AG09309 (cell line): Measurements from ENCODE around the gene CCNQ.

Source experiments
- DNase-seq: peaks from one replicate; pipeline ENCODE4 v3.0.0-alpha.2; 2010; ENCODE audit warnings: low read depth
- H3K4me3 ChIP-seq: 2 replicates; pipeline ENCODE4 v1.5.1; 2011; ENCODE audit warnings: mild to moderate bottlenecking, low read depth, low read length, moderate library complexity; ENCODE audit not compliant: control insufficient read depth
- TF ChIP-seq, protein P1 (sequence below): IDR thresholded peaks from 2 replicates; pipeline ENCODE4 v1.5.1; 2011; ENCODE audit warnings: mild to moderate bottlenecking, low read depth, low read length, inconsistent platforms; ENCODE audit not compliant: insufficient read depth, control insufficient read depth; ENCODE audit errors: missing control alignments

Gene CCNQ

GRCh38 chrX:153544727-153545126 lies 54.2 kb downstream of the CCNQ start:
- no peak overlapping the region for H3K4me3 ChIP-seq
- no peak for DNase-seq
- TF ChIP-seq, protein P1, sequence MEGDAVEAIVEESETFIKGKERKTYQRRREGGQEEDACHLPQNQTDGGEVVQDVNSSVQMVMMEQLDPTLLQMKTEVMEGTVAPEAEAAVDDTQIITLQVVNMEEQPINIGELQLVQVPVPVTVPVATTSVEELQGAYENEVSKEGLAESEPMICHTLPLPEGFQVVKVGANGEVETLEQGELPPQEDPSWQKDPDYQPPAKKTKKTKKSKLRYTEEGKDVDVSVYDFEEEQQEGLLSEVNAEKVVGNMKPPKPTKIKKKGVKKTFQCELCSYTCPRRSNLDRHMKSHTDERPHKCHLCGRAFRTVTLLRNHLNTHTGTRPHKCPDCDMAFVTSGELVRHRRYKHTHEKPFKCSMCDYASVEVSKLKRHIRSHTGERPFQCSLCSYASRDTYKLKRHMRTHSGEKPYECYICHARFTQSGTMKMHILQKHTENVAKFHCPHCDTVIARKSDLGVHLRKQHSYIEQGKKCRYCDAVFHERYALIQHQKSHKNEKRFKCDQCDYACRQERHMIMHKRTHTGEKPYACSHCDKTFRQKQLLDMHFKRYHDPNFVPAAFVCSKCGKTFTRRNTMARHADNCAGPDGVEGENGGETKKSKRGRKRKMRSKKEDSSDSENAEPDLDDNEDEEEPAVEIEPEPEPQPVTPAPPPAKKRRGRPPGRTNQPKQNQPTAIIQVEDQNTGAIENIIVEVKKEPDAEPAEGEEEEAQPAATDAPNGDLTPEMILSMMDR, result no peak

DNA sequence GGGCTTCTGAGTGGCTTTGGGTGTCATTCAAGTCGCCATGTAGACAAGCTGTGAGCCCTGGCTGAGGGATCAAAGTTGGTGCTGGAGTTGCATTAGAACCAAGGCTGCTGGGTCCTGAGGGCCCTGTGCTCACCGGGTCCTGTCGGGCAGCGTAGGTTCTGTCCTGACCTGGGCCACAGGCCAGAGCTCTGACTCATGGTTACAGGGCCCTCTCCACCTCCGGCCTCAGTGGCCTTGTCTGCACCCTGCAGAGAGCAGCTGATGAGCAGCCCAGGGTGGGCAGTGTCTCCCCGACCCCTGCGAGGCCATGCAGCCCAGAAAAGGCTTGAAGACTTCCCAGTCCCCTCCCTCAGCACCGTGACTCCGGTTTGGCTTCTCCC lies 59.0 kb downstream of the CCNQ start:
- DNase-seq, result no peak
- no peak overlapping the region for H3K4me3 ChIP-seq
- TF ChIP-seq, protein P1, result no peak

DNA sequence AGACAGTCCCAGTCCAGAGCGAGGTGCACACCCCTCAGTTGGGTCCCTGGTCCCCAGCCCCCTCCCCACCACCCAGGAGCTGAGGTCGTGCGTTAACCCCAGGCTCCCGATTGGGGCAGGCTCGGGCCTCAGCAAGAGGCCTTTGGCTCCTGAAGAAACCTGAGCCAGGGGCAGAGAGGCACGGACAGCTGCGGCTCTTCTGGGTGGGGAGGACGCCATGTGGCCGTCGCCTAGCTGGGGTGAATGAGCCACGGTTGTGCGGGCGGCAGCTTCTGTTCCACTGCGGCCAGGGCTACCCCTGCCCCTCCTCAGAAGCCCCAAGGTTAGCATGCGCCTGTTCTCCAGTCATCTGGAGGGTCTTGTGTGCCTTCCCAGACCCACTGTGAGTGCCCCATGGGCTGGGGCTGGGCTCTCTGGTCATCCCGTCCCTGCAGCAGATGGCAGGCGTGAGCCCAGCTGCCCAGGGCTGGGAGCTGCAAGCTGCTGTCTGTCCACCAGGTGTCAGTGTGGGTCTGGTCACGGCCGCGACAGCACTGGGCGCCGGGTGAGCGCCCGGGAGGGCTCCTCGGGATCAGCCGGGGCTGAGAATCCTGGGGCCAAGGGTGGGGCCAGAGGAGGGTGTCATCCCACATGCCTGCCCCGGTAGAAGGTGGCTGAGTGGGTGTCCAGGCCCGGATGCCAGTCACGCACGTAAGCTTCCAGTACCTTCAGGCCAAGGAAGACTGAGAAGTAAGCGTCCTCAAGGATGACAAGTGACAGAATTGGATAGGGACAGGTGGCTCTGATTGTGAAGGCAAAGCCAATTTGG lies 59.6 kb downstream of the CCNQ start:
- H3K4me3 ChIP-seq, result no peak overlapping the region
- TF ChIP-seq, protein P1, result peak; percentile 96
- DNase-seq, result no peak

DNA sequence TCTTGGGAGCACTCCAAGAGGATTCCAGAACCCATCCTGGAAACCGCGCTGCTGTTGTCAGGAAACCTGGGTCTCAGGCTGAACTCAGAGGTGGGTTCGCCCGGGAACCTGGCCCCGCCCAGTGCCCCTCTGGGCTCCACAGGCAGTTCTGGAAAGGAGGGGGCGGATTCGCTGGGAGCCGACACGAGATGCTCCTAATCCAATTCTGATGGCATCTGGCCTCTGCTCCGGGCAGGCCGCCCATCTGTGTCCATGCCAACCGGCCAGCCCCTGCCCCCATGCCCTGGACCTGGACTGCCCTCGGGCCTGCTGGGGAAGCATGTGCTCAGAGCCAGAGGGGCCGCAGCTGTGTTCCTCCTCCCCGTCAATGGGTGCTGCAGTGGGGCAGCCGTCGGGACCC lies 60.5 kb downstream of the CCNQ start:
- TF ChIP-seq, protein P1, result no peak
- no peak for DNase-seq
- H3K4me3 ChIP-seq, result no peak overlapping the region
